OCI-LY7 (cell line): ENCODE results near the gene PPM1L. TPM values are rescaled to one million over a fixed set of nuclear protein-coding genes. Genes with fewer than 3 reads are reported as not detected.

Source experiments
- BruUV-seq: library from RNA; stranded (reverse); fragments of 400-500 nt; replicated peaks from 2 replicates; lab custom pipeline; 2021; lab: Mats Ljungman, UMichigan
- CTCF ChIA-PET: fragments of 300-600 bp; sonication (Branson Sonifier 250); formaldehyde crosslinking; loops from one replicate; lab custom pipeline; 2022; ENCODE audit warnings: antibody characterized with exemption; ENCODE audit not compliant: unreplicated experiment; lab: Charles Lee
- POLR2A ChIA-PET: fragments of 300-600 bp; sonication (Branson Sonifier 250); formaldehyde crosslinking; loops from one replicate; lab custom pipeline; 2022; ENCODE audit warnings: antibody characterized with exemption; lab: Charles Lee
- DNase-seq: peaks from one replicate; pipeline ENCODE4 v3.0.0-alpha.2; 2015; ENCODE audit warnings: low spot score
- H2AFZ ChIP-seq: fragments of 200-600 bp; sonication (generic), shearing (Covaris generic); 2 replicates; pipeline ENCODE4 v1.6.1; 2014; ENCODE audit warnings: mild to moderate bottlenecking, antibody characterized with exemption, low read length, moderate library complexity
- H3K27ac ChIP-seq: fragments of 200-600 bp; sonication (generic); 2 replicates; pipeline ENCODE4 v1.5.1; 2014; ENCODE audit warnings: mixed run types, low read depth, mild to moderate bottlenecking, moderate library complexity, low read length, inconsistent platforms; ENCODE audit not compliant: poor library complexity, severe bottlenecking
- H3K36me3 ChIP-seq: fragments of 200-600 bp; sonication (generic); 2 replicates; pipeline ENCODE4 v1.6.1; 2014; ENCODE audit warnings: mild to moderate bottlenecking, antibody characterized with exemption, low read length, moderate library complexity, mixed read lengths; ENCODE audit not compliant: insufficient read depth
- H3K4me1 ChIP-seq: fragments of 200-600 bp; sonication (generic); 2 replicates; pipeline ENCODE4 v1.5.1; 2014; ENCODE audit warnings: mild to moderate bottlenecking, low read length; ENCODE audit not compliant: insufficient read depth, poor library complexity, severe bottlenecking
- H3K4me2 ChIP-seq: fragments of 200-600 bp; sonication (generic); 2 replicates; pipeline ENCODE4 v1.6.1; 2014; ENCODE audit warnings: mild to moderate bottlenecking, low read length
- H3K4me3 ChIP-seq: fragments of 200-600 bp; sonication (generic); 2 replicates; pipeline ENCODE4 v1.5.1; 2014; ENCODE audit warnings: mild to moderate bottlenecking, low read depth, low read length; ENCODE audit not compliant: poor library complexity, severe bottlenecking
- H3K79me2 ChIP-seq: fragments of 200-600 bp; sonication (generic); 2 replicates; pipeline ENCODE4 v1.6.1; 2016; ENCODE audit warnings: low read depth, mild to moderate bottlenecking, low read length, moderate library complexity, mixed read lengths; ENCODE audit not compliant: insufficient read depth
- H3K9me2 ChIP-seq: fragments of 200-600 bp; sonication (generic); 2 replicates; pipeline ENCODE4 v1.6.1; 2016; ENCODE audit warnings: mild to moderate bottlenecking, low read length, mixed read lengths; ENCODE audit not compliant: insufficient read depth
- H3K9me3 ChIP-seq: fragments of 200-600 bp; sonication (generic); 2 replicates; pipeline ENCODE4 v1.6.1; 2014; ENCODE audit warnings: mild to moderate bottlenecking, mixed run types, low read length, mixed read lengths
- H4K20me1 ChIP-seq: fragments of 200-600 bp; sonication (generic); 2 replicates; pipeline ENCODE4 v1.6.1; 2014; ENCODE audit warnings: mild to moderate bottlenecking, antibody characterized with exemption, low read length, moderate library complexity, mixed read lengths; ENCODE audit not compliant: insufficient read depth
- CTCF ChIP-seq: fragments of 200-600 bp; sonication (generic); conservative IDR thresholded peaks from 2 replicates; pipeline ENCODE4 v1.5.1; 2014; ENCODE audit warnings: mild to moderate bottlenecking, antibody characterized with exemption, low read length, moderate library complexity, mixed read lengths
- EZH2phosphoT487 ChIP-seq: fragments of 200-600 bp; sonication (generic); IDR thresholded peaks from 2 replicates; pipeline ENCODE4 v1.6.1; 2018; ENCODE audit warnings: low read depth, borderline replicate concordance, mild to moderate bottlenecking, mixed run types, antibody characterized with exemption, low read length, moderate library complexity, mixed read lengths
- intact Hi-C: fragments of 100-400 bp; cut with micrococcal nuclease; formaldehyde crosslinking; loops from one replicate; pipeline ENCODE4 v1.10.0; 2022; ENCODE audit not compliant: unreplicated experiment
- total RNA-seq, 2 experiments: library from RNA; depleted of rRNA in 1 of 2; stranded (reverse); fragments of >200 nt in 1 of 2; shearing (Covaris generic) in 1 of 2; gene quantifications; 2 replicates each; pipeline ENCODE4 v1.2.3, GENCODE V29; 2014 to 2022

Gene PPM1L
- total RNA-seq, 2 experiments from 2014 or later = 10.3 to 14.7 TPM

GRCh38 chr3:161014843-161015749 lies 259.1 kb downstream of the PPM1L start:
- H4K20me1 ChIP-seq = no peaks in the 10 kb centered on the region
- no peaks in the 10 kb centered on the region for H3K9me2 ChIP-seq
- intact Hi-C loops = loop anchor here (5.0 kb wide), 1 partner anchor 52 kb away; no protein-coding TSS in a partner anchor
- H3K4me1 ChIP-seq = peaks cover 48% of the 10 kb centered on the region
- peaks cover 18% of the 10 kb centered on the region; the same call in 1 of the 2 replicates for H3K9me3 ChIP-seq
- H3K4me2 ChIP-seq = peak overlapping the region; percentile 79
- peak overlapping the region; percentile 96 for H3K27ac ChIP-seq
- CTCF ChIA-PET = interaction anchor here (1.5 kb wide), 1 partner anchor 55 kb away, joined by 3 read pairs; no protein-coding TSS in a partner anchor
- H3K4me3 ChIP-seq = peak overlapping the region; percentile 52
- POLR2A ChIA-PET = interaction anchor here (0.5 to 2.3 kb wide), 16 partner anchors 9 to 1113 kb away, joined by 3 to 11 read pairs (median 3); no protein-coding TSS in a partner anchor
- peak overlapping the region; percentile 53; the same call in 1 of the 2 replicates for H2AFZ ChIP-seq
- peaks cover 3% of the 10 kb centered on the region; the same call in 1 of the 2 replicates for H3K36me3 ChIP-seq
- peak; percentile 72 for DNase-seq
- no peaks in the 10 kb centered on the region for H3K79me2 ChIP-seq
- no TSS peak for BruUV-seq
- TF ChIP-seq CTCF (no peak), EZH2phosphoT487 (no peak)

GRCh38 chr3:161016417-161017313 lies 260.6 kb downstream of the PPM1L start:
- ChIA-PET POLR2A (interaction anchor here (0.6 to 2.3 kb wide), 17 partner anchors 10 to 783 kb away, joined by 3 to 9 read pairs (median 5); no protein-coding TSS in a partner anchor), CTCF (no interaction called here)
- BruUV-seq = no TSS peak

More at GRCh38 chr3:161016417-161017313, 260.6 kb downstream of the PPM1L start:
- peak overlapping the region; percentile 53; the same call in 1 of the 2 replicates for H2AFZ ChIP-seq
- TF ChIP-seq EZH2phosphoT487 (no peak), CTCF (no peak)
- peaks cover 52% of the 10 kb centered on the region for H3K4me1 ChIP-seq
- peak overlapping the region; percentile 79 for H3K4me2 ChIP-seq
- H3K79me2 ChIP-seq = no peaks in the 10 kb centered on the region
- peaks cover 26% of the 10 kb centered on the region; the same call in 1 of the 2 replicates for H3K9me3 ChIP-seq
- H3K4me3 ChIP-seq = peak overlapping the region; percentile 52
- H3K27ac ChIP-seq = peak overlapping the region; percentile 96
- no peaks in the 10 kb centered on the region for H3K9me2 ChIP-seq
- intact Hi-C loops = loop anchor here (5.0 kb wide), 1 partner anchor 51 kb away; no protein-coding TSS in a partner anchor
- H3K36me3 ChIP-seq = peaks cover 3% of the 10 kb centered on the region; the same call in 1 of the 2 replicates
- no peaks in the 10 kb centered on the region for H4K20me1 ChIP-seq
- no peak for DNase-seq
